ENCODE results near the gene NCKAP5L. TPM values are rescaled to one million over a fixed set of nuclear protein-coding genes. Genes with fewer than 3 reads are reported as not detected.

Gene NCKAP5L
- total RNA-seq, 1 donor from 2014 or later = 4.8 TPM

DNA sequence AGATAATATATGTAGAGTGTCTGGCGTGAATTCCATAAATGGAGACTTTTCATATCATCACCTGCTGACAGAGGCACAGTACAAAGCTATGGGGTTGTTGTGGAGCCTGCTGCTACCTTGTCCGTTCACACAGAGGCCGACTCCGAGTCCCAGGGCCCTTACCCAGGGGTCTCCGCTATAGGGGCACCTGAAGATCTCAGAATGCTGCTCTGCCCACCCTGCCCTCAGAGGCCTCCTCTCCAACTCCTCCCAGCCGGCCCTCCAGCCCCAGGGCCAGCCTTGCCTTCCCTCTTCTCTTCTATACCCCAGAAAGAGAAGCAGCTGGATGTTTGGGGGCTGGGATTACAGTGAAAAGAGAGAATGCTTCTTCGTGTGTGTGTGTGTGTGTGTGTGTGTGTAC is 21.3 kb downstream of the NCKAP5L start:
- no peak for DNase-seq
- intact Hi-C loops (cut with micrococcal nuclease) = no loop called here

GRCh38 chr12:49806321-49806813 is 21.8 kb downstream of the NCKAP5L start:
- H3K4me3 Mint-ChIP-seq = no peak overlapping the region
- no peaks in the 10 kb centered on the region for H3K36me3 Mint-ChIP-seq (ENCODE audit: low read depth)
- DNase-seq = no peak
- no peak overlapping the region for H3K27ac Mint-ChIP-seq
- intact Hi-C loops (cut with micrococcal nuclease) = no loop called here
- no peaks in the 10 kb centered on the region for H3K9me3 Mint-ChIP-seq
- no peaks in the 10 kb centered on the region for H3K27me3 Mint-ChIP-seq
- no peaks in the 10 kb centered on the region for H3K4me1 Mint-ChIP-seq

More for the DNA sequence above, 21.3 kb downstream of the NCKAP5L start:
- H3K27ac Mint-ChIP-seq = no peak overlapping the region
- no peaks in the 10 kb centered on the region for H3K27me3 Mint-ChIP-seq
- H3K9me3 Mint-ChIP-seq = no peaks in the 10 kb centered on the region
- H3K36me3 Mint-ChIP-seq (ENCODE audit: low read depth) = no peaks in the 10 kb centered on the region
- peaks cover 2% of the 10 kb centered on the region for H3K4me1 Mint-ChIP-seq
- H3K4me3 Mint-ChIP-seq = no peak overlapping the region

DNA sequence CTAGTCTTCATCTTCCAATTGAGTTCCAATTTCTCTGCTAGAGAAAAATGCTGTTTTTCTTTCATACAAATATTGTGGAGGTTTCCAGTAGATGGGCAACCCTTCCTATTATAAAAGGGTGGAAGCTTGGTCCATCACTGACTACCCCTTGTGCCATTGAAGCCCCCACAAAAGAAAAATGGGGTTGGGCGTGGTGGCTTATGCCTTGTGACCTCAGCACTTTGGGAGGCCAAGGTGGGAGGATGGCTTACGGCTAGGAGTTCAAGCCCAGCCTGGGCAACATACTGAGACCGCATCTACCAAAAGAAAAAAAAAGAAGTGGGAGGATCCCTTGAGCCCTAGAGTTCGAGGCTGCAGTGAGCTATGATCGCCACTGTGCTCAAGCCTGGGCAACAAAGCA is 22.8 kb downstream of the NCKAP5L start:
- Mint-ChIP-seq H3K4me3 (no peak overlapping the region), H3K4me1 (no peaks in the 10 kb centered on the region), H3K36me3 (ENCODE audit: low read depth) (no peaks in the 10 kb centered on the region), H3K27ac (no peak overlapping the region), H3K27me3 (no peaks in the 10 kb centered on the region), H3K9me3 (no peaks in the 10 kb centered on the region)
- DNase-seq = no peak
- intact Hi-C loops (cut with micrococcal nuclease) = no loop called here

DNA sequence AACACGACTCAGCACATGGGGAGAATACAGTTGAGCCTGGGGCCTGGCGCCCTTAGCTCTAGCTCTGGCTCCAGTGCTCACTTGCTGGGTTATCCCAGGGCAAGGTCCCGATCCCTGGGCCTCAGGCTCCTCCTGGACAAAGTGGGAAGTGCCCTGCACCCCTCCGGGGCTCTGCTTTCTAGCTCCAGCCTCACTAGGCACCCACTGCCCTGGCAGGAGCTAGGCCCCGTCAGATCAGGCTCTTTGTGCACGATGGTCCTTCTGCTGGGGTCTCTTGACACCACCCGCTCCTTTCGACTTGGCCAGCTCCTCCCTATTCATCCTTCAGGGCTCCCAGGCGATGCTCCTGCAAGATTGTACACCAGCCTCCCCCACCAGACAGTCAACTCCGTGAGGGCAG is 23.4 kb downstream of the NCKAP5L start:
- no peak overlapping the region for H3K27ac Mint-ChIP-seq
- no peak overlapping the region for H3K4me3 Mint-ChIP-seq
- DNase-seq = no peak
- H3K36me3 Mint-ChIP-seq (ENCODE audit: low read depth) = no peaks in the 10 kb centered on the region
- no peaks in the 10 kb centered on the region for H3K9me3 Mint-ChIP-seq
- H3K27me3 Mint-ChIP-seq = no peaks in the 10 kb centered on the region
- intact Hi-C loops (cut with micrococcal nuclease) = no loop called here
- no peaks in the 10 kb centered on the region for H3K4me1 Mint-ChIP-seq

DNA sequence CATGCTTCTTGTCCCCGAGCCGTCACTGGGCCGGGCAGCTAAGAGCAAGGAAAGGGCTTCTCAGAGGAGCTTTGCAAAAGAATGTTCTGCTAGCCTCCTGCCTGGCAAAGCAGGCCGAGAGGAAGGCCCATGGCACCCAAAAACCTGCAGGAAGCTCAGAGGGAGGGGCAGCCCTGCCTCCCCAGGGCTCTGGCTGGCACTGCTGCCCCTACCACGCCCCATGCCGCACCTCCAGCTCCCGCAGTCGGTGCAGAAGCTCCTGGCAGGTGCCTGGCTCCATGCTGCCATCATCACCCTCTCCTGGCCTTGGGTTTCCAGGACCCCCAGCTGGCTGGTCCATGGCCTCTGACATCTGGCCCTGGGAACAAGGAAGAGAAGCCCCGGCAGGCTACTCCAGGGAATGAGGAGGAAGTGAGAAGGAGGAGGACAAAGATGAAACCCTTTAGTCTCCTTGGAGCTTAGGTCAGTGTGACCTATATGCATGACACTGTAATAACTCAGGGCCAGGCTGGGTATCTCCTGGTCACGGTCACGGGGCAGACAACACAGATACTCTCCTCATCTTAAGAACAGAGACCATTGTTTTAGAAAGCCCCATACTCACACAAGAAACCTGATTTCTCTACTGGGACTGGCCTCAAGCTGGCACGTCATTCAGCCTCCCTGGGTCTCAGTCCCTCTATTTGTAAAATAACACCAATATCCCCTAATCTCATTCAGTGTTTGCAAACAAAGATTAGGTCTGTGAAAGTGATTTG is 24.3 kb downstream of the NCKAP5L start:
- H3K4me3 Mint-ChIP-seq = no peak overlapping the region
- no peaks in the 10 kb centered on the region for H3K27me3 Mint-ChIP-seq
- H3K36me3 Mint-ChIP-seq (ENCODE audit: low read depth) = no peaks in the 10 kb centered on the region
- no peak for DNase-seq
- H3K9me3 Mint-ChIP-seq = no peaks in the 10 kb centered on the region
- H3K4me1 Mint-ChIP-seq = no peaks in the 10 kb centered on the region
- intact Hi-C loops (cut with micrococcal nuclease) = no loop called here
- no peak overlapping the region for H3K27ac Mint-ChIP-seq

- no peaks in the 10 kb centered on the region for H3K4me1 Mint-ChIP-seq
- H3K36me3 Mint-ChIP-seq (ENCODE audit: low read depth) = no peaks in the 10 kb centered on the region
- no peak for DNase-seq
- no peak overlapping the region for H3K27ac Mint-ChIP-seq
- H3K9me3 Mint-ChIP-seq = no peaks in the 10 kb centered on the region
- H3K4me3 Mint-ChIP-seq = no peak overlapping the region
- no peaks in the 10 kb centered on the region for H3K27me3 Mint-ChIP-seq
- intact Hi-C loops (cut with micrococcal nuclease) = no loop called here
Observed at GRCh38 chr12:49801141-49802063, 26.8 kb downstream of the NCKAP5L start.

- no peaks in the 10 kb centered on the region for H3K36me3 Mint-ChIP-seq (ENCODE audit: low read depth)
- H3K27me3 Mint-ChIP-seq = no peaks in the 10 kb centered on the region
- no peak overlapping the region for H3K27ac Mint-ChIP-seq
- intact Hi-C loops (cut with micrococcal nuclease) = no loop called here
- no peak overlapping the region for H3K4me3 Mint-ChIP-seq
- no peaks in the 10 kb centered on the region for H3K9me3 Mint-ChIP-seq
- no peak for DNase-seq
- no peaks in the 10 kb centered on the region for H3K4me1 Mint-ChIP-seq
Observed at GRCh38 chr12:49800421-49801140, 27.6 kb downstream of the NCKAP5L start.

DNA sequence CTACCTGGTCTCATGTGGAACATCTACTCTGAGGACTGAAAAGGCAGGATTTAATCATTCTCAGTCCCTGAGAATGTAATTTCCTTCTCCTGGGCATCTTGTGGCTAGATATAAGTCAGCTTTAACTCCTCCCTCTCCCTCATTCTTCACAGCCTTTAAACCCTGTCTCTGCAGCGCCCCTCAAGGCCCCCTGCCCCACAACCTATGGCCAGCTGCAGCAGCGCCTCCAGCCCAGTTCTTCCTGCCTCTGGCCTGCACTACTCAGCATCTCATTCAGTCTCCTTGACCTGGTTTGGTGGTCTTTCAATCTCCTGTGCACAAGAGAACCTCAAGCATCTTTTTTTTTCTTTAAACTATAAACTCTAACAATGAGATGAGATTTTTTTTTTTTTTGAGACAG is 29.3 kb downstream of the NCKAP5L start:
- H3K27me3 Mint-ChIP-seq = no peaks in the 10 kb centered on the region
- no peak overlapping the region for H3K4me3 Mint-ChIP-seq
- no peak overlapping the region for H3K27ac Mint-ChIP-seq
- no peak for DNase-seq
- intact Hi-C loops (cut with micrococcal nuclease) = no loop called here
- H3K36me3 Mint-ChIP-seq (ENCODE audit: low read depth) = no peaks in the 10 kb centered on the region
- H3K4me1 Mint-ChIP-seq = no peaks in the 10 kb centered on the region
- H3K9me3 Mint-ChIP-seq = no peaks in the 10 kb centered on the region

DNA sequence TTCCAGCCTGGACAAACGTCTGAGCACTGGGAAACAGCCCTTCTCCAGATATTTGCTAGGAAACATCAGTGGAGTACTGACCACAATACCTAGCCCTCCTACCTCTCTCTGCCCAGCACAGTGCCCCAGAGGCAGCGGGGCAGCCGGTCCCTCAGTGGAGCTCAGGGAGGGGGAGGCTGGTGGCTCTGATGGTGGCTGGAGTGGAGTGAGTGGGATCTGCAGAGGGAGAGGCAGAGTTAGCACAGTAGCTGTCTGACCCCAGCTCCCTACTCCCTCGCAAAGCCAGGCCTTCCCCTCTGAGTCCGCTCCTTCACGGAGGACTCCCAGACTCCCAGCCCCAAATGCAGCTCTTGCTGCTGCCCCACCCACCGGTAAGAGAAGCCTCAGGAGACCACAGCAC is 30.0 kb downstream of the NCKAP5L start:
- Mint-ChIP-seq H3K27me3 (no peaks in the 10 kb centered on the region), H3K4me3 (no peak overlapping the region), H3K4me1 (no peaks in the 10 kb centered on the region), H3K36me3 (ENCODE audit: low read depth) (no peaks in the 10 kb centered on the region), H3K9me3 (no peaks in the 10 kb centered on the region), H3K27ac (no peak overlapping the region)
- intact Hi-C loops (cut with micrococcal nuclease) = no loop called here
- no peak for DNase-seq

- Mint-ChIP-seq H3K36me3 (ENCODE audit: low read depth) (no peaks in the 10 kb centered on the region), H3K9me3 (no peaks in the 10 kb centered on the region), H3K27ac (no peak overlapping the region), H3K27me3 (no peaks in the 10 kb centered on the region), H3K4me1 (no peaks in the 10 kb centered on the region), H3K4me3 (no peak overlapping the region)
- DNase-seq = no peak
- intact Hi-C loops (cut with micrococcal nuclease) = no loop called here
Observed at GRCh38 chr12:49797449-49797776, 30.8 kb downstream of the NCKAP5L start.

GRCh38 chr12:49796606-49797448 is 31.4 kb downstream of the NCKAP5L start:
- no peaks in the 10 kb centered on the region for H3K27me3 Mint-ChIP-seq
- no peaks in the 10 kb centered on the region for H3K9me3 Mint-ChIP-seq
- no peaks in the 10 kb centered on the region for H3K4me1 Mint-ChIP-seq
- H3K36me3 Mint-ChIP-seq (ENCODE audit: low read depth) = no peaks in the 10 kb centered on the region
- intact Hi-C loops (cut with micrococcal nuclease) = no loop called here
- H3K27ac Mint-ChIP-seq = no peak overlapping the region
- H3K4me3 Mint-ChIP-seq = no peak overlapping the region
- no peak for DNase-seq

DNA sequence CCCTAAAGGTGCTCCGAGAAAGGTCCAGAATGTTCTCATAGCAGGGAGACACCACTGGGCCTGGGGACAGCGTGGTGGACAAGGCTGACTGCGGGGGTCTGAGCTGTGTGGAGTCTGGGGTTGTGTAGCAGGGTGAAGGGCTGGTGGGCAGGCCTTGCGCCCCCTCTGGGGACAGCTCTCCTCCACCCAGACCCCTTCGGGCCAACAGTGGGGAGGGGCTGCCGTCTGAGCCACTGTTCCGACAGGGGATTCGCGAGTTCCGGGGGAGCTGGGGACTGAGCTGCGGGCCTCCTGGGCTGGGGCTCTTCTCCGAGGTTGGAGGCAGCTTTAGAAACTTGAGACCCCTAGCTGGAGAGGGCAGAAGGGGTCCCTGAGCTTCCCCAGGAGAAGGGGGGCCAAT is 32.1 kb downstream of the NCKAP5L start:
- no peaks in the 10 kb centered on the region for H3K9me3 Mint-ChIP-seq
- intact Hi-C loops (cut with micrococcal nuclease) = no loop called here
- no peak overlapping the region for H3K4me3 Mint-ChIP-seq
- H3K27ac Mint-ChIP-seq = no peak overlapping the region
- DNase-seq = no peak
- H3K4me1 Mint-ChIP-seq = no peaks in the 10 kb centered on the region
- no peaks in the 10 kb centered on the region for H3K27me3 Mint-ChIP-seq
- no peaks in the 10 kb centered on the region for H3K36me3 Mint-ChIP-seq (ENCODE audit: low read depth)

DNA sequence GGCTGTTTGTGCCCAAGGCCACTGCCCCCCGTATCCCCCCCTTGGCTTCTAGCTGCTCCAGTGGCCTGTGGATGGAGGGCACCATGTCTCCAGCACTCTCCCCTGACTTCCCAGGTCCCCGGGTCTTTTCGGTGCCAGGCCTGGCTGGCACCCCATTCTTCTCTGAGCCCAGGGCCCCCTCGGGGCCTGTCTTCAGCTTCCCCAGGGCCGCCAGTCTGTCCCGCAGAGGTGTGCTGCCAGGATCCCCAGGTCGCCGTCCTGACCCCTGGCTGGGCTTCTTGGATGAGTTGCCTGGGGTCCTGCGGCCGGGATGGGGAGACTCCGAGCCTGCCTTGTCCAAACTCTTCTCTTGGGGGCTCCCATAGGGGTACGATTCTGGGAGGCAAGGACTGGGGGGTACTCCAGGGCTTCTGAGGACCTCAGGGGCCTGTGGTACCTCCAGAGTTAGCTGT is 32.5 kb downstream of the NCKAP5L start:
- DNase-seq = no peak
- no peaks in the 10 kb centered on the region for H3K4me1 Mint-ChIP-seq
- no peaks in the 10 kb centered on the region for H3K9me3 Mint-ChIP-seq
- no peaks in the 10 kb centered on the region for H3K27me3 Mint-ChIP-seq
- no peak overlapping the region for H3K27ac Mint-ChIP-seq
- H3K4me3 Mint-ChIP-seq = no peak overlapping the region
- H3K36me3 Mint-ChIP-seq (ENCODE audit: low read depth) = no peaks in the 10 kb centered on the region
- intact Hi-C loops (cut with micrococcal nuclease) = no loop called here

All from activated CD4-positive, alpha-beta T cell treated with anti-CD3 and anti-CD28 coated beads, Interleukin-2, amount 10 ng/mL, durations not matched to agents 24 days and 14 days (primary cell).